NCI-H146 (cell line): ENCODE data around the gene PPAN.

Source experiments
- DNase-seq: peaks from one replicate; lab custom pipeline; 2025; lab: John Stamatoyannopoulos, UW

The PPAN gene

GRCh38 chr19:10141479-10141878 lies 35.3 kb downstream of the PPAN start:
- no peak for DNase-seq

DNA sequence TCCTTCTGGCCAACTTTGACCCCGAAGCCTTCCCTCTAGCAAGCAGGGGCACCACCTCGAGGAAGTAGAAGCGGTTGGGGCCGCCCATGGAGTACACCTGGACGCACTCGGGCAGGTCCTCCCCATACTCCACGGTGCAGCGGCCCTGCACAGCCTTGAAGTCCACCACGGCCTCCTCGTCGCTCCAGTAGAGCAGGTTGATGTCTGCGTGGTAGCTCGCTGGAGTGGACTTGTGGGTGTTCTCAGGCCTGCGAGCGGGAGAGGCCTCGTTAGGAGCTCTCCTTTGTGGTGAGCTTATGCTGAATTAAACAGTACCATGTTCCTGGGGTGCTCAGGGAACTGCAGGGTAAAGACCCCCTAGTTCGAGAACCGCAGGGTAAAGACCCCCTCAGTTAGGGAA lies 35.8 kb downstream of the PPAN start:
- DNase-seq: no peak

DNA sequence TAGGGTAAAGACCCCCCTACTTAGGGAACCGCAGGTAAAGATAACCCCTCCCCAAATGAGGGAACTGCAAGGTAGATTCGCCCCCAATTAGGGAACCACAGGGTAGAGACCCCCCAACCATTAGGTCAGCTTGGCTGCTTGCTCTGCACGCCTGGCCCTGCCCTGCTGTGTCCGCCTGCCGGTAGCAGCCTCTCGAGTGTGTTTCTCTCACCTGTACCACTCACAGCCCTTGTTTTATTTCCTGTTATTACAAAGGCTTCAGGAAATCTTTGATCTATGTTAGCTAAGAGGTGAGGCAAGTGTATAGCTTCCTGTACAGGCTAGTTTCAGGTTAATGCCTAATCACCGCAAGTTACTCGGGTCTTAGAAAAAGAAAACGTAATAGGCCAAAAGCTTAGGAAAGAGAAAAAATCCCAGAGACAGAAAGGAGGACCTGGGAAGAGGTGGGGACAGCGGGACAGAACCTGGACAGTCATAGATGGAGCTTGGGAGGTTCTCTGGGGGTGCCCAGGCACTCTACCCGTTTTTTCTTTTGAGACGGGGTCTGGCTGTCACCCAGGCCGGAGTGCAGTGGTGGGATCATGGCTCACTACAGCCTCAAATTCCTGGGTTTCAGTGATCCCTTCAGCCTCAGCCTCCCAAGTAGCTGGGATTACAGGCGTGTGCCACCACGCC lies 36.7 kb downstream of the PPAN start:
- DNase-seq: no peak

DNA sequence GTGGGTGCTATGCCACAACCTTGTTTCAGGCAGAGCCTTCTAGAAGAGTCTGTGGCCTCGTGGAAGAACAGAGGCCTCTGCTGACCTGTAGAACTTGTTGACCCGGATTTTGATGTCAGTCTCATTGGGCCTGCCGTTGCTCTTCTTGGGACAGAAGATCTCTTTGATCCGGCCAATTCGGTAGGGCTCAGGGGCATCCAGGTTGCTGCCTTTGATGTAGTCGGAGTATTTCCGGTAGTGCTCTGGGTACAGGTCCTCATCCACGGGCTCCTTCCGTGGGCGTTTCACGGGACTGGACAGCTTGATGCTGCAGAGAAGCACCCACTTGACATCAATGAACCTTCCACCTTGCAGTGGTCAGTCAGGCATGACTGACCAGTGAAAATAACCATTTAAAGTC lies 37.5 kb downstream of the PPAN start:
- DNase-seq: no peak

DNA sequence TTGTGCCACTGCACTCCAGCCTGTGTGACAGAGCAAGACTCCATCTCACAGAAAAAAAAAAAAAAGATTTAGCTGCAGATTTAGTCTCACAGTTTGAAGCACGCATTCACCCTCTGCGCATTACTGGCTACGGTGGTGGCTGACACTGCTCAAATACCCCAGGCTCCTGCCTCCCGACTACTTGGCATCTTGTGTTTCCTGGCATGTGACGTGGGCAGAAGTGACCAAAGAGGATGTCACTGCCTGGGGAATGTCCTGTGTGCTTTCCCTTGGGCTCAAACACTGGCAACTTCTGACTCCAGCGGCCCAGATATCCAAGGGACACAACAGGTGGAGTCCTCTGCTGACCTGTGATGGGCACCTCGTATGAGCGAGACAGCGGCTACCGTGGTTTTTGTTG lies 38.2 kb downstream of the PPAN start:
- DNase-seq: no peak

DNA sequence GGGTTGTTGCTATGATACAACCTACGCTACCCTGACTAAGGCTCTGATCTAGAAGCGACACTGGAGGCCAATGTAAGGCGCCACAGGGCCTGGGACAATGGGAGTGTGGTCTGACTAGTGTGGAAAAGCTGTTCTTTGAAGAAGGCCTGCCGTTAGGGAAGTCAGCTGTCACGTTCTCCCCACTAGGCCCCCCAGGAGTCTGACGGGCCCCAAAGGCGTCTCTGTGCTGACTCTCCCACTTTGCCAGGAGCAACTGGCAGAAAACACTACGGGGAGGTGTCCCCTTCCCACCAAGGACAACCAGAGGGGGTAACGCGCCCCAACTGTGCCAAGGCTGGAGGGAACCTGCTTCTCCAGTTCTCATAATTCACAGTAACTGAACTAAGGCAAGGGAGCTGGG lies 38.9 kb downstream of the PPAN start:
- no peak for DNase-seq

DNA sequence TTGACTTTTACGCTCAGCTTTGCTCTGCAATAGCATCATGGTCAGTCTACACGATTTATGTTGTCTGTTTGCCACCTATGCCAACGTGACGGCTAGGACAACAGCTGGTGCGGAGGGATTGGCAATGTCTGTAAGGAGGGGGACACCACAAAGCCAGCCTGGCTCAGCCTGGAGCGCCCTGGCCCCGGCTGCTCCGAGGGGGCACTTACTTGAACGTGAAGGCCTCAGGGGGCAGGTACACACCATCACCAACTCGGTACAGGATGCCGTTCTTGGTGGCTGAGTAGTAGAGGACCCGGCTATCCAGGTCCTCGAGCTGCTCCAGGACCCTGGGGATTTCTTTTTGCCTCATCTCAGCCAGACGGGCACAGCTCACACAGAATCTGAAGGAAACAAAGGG lies 40.0 kb downstream of the PPAN start:
- no peak for DNase-seq

DNA sequence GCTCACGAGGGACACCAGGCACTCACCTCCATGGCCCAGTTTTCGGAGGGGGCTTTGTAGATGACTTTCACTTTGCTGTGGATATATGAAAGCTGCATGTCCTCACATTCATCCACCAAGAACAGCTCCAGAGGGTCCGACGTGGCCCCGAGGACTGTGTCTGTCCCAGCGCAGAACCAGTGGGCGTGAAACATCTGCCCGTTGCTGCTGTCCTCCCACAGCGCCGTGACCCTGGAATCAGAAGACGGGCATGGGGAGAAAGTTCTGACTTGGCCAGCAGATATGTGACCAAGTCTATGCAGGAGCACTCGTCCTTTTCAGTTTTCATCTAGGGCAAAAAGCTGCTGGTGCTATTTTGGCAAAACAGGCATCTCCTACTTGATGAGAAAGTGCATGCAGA lies 43.3 kb downstream of the PPAN start:
- no peak for DNase-seq

DNA sequence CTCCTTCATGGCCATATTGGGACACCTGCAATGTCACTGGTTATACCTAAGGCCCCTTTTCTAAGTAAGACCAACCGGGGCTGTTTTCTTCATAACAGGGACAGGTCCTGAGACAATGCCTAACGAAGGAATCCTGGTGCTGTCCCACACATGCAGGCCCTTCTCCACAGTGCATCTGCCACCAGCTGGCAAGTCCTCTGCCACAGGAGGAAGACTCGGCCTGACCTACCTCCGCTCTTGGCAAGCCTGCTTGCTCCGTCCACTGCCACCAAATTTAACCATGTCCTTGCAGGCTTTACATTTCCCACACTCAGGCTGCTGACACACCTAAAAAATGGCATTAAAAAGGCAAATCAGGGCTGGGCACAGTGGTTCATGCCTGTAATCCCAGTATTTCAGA lies 45.4 kb downstream of the PPAN start:
- DNase-seq: no peak

GRCh38 chr19:10152100-10152499 lies 45.9 kb downstream of the PPAN start:
- DNase-seq: no peak

- no peak for DNase-seq
Observed at GRCh38 chr19:10155839-10156238, 49.7 kb downstream of the PPAN start.

DNA sequence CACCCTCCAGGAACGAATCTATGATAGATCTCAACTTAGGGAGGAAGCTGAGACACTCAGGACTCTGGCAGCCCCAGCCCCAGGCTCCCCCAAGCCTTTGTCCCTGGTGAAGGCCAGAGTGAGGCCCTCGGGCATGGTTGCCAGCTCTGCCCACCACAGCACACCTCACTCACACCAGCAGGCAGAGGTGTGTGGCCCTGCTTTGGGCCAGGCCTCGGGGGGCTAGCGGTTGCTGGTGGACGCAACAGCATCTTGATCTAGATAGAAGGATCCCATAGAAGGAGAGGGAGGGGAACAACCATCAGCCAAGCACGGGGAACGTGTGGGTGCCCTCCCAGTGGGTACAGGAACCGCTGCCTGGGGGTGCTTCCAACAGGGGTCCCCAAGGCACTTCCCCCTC lies 51.9 kb downstream of the PPAN start:
- DNase-seq: no peak

DNA sequence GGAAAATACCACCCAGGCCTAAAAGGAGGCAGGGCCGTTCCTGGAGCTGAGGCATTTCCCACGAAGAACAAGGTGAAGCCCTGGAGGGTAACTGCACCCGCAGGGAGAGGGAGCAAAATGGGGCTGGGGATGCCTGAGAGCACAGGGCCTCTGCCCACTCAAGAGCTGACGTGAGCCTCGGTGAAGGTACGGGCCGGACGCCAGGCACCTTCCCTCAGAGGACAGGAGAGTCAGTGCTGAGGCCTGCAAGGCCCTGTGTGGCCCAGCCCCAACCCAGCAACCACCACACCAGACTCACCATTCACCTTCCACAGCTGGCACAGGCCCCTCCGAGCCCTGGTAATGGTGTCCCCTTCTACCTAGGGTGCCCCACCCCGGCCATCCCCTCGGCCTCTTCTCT lies 52.3 kb downstream of the PPAN start:
- no peak for DNase-seq

DNA sequence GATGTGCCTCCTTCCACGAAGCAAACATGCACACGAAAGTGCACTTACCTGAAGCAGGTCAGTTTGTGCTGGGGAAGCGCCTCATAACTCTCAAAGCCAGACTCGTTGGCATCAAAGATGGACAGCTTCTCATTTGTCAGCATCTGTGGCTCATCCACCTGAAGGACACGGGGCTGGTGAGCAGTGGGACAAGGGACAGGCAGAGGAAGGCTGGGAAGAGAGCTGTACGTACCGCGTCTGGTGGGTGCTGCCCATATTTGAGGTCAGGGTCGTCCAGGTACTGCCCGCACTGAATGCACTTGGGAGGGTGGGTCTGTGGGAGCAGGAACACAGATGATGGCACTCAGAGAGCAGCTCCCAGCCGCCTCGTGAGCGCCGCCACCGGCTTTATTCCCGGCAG lies 53.4 kb downstream of the PPAN start:
- no peak for DNase-seq
